GM21515 (cell line): ENCODE results near the gene CLC.
"Not testable (repeated sequence)": the region's sequence is repeated elsewhere in the genome, so short reads cannot be mapped to it uniquely, and the experiment has no call there.

Source experiments
- ATAC-seq: cut with Tn5 transposase; IDR thresholded peaks from one replicate; pipeline ENCODE4 v1.9.1; 2021; ENCODE audit not compliant: unreplicated experiment

CLC gene

GRCh38 chr19:39737891-39738290 lies at the start of gene CLC:
CLC (minus strand) TSS chr19:39738029; CDS start chr19:39737952, 77 bp downstream.
- no peak for ATAC-seq

- ATAC-seq: no peak
Observed at GRCh38 chr19:39780894-39781293, 43.1 kb upstream of the CLC start.

- no peak for ATAC-seq
Observed at GRCh38 chr19:39778763-39779162, 40.9 kb upstream of the CLC start, which contains the start of gene LEUTX. LEUTX (plus strand) TSS chr19:39778854; CDS start chr19:39778921, 67 bp downstream.

GRCh38 chr19:39768786-39769185 lies 31.0 kb upstream of the CLC start:
- ATAC-seq: no peak

GRCh38 chr19:39768334-39768733 lies 30.5 kb upstream of the CLC start:
- no peak for ATAC-seq

- ATAC-seq: no peak
Observed at GRCh38 chr19:39765091-39766076, 27.6 kb upstream of the CLC start.

- ATAC-seq: not testable (repeated sequence)
Observed at GRCh38 chr19:39761851-39762250, 24.0 kb upstream of the CLC start.

- no peak for ATAC-seq
Observed at GRCh38 chr19:39759457-39760184, 21.8 kb upstream of the CLC start.

- no peak for ATAC-seq
Observed at GRCh38 chr19:39754971-39755370, 17.1 kb upstream of the CLC start.

GRCh38 chr19:39754544-39754943 lies 16.7 kb upstream of the CLC start:
- ATAC-seq: no peak

- no peak for ATAC-seq
Observed at GRCh38 chr19:39752795-39753194, 15.0 kb upstream of the CLC start.

- no peak for ATAC-seq
Observed at GRCh38 chr19:39752390-39752789, 14.6 kb upstream of the CLC start.

- ATAC-seq: no peak
Observed at GRCh38 chr19:39749981-39750380, 12.2 kb upstream of the CLC start.

GRCh38 chr19:39746836-39747529 lies 9.2 kb upstream of the CLC start:
- no peak for ATAC-seq

GRCh38 chr19:39745643-39746042 lies 7.8 kb upstream of the CLC start:
- ATAC-seq: no peak

GRCh38 chr19:39740395-39740794 lies 2.6 kb upstream of the CLC start:
- no peak for ATAC-seq

- no peak for ATAC-seq
Observed at GRCh38 chr19:39738814-39739213, 985 bp upstream of the CLC start.

- no peak for ATAC-seq
Observed at GRCh38 chr19:39737351-39737750, 478 bp downstream of the CLC start.

- ATAC-seq: no peak
Observed at GRCh38 chr19:39736088-39736487, 1.7 kb downstream of the CLC start.

- ATAC-seq: no peak
Observed at GRCh38 chr19:39735688-39736087, 2.1 kb downstream of the CLC start.

- no peak for ATAC-seq
Observed at GRCh38 chr19:39733841-39734240, 4.0 kb downstream of the CLC start.
